CD4-positive, alpha-beta T cell (primary cell): ENCODE measurements around the gene RAD52. TPM values are rescaled to one million over a fixed set of nuclear protein-coding genes. Genes with fewer than 3 reads are reported as not detected.

Experiments used
- ATAC-seq: fragments of 200-7000 bp; cut with Tn5 transposase; one replicate; pipeline ENCODE4 v1.10.0; 2022; ENCODE audit warnings: mild to moderate bottlenecking; ENCODE audit not compliant: poor library complexity
- CTCF ChIA-PET: fragments of 350-600 bp; sonication (Branson Sonifier 250); formaldehyde crosslinking; loops from one replicate; lab custom pipeline; 2021; ENCODE audit warnings: antibody characterized with exemption, inconsistent platforms; lab: Charles Lee
- POLR2A ChIA-PET: fragments of 350-600 bp; sonication (Branson Sonifier 250); formaldehyde crosslinking; loops from one replicate; lab custom pipeline; 2021; ENCODE audit warnings: antibody characterized with exemption, inconsistent platforms; lab: Charles Lee
- DNase-seq, 14 experiments: peaks; one replicate each; pipeline ENCODE4 v3.0.0-alpha.2; 2013 to 2020; ENCODE audit warnings: mixed read lengths in 2 of 14
- H3K27ac ChIP-seq, 2 donors: one replicate each; pipeline versions ENCODE4 v1.5.1 to v1.7.0; 2013; ENCODE audit warnings: low read length in 2 of 2, low read depth in 1 of 2, mild to moderate bottlenecking in 1 of 2
- H3K27me3 ChIP-seq, 2 experiments: 1 replicate in 1 of 2; 2 replicates in 1 of 2; pipeline versions ENCODE4 v1.6.1 to v1.7.0; 2013; ENCODE audit warnings: low read length in 2 of 2, control low read depth in 1 of 2, mild to moderate bottlenecking in 1 of 2, moderate library complexity in 1 of 2; ENCODE audit not compliant: insufficient read depth in 2 of 2, control insufficient read depth in 1 of 2
- H3K36me3 ChIP-seq: one replicate; pipeline ENCODE4 v1.6.1; 2013; ENCODE audit warnings: low read length, control low read depth; ENCODE audit not compliant: insufficient read depth
- H3K4me1 ChIP-seq: one replicate; pipeline ENCODE4 v1.6.1; 2013; ENCODE audit warnings: low read length, control low read depth; ENCODE audit not compliant: insufficient read depth
- H3K4me3 ChIP-seq: one replicate; pipeline ENCODE4 v1.5.1; 2013; ENCODE audit warnings: mild to moderate bottlenecking, low read length, moderate library complexity
- H3K9me3 ChIP-seq, 2 experiments: 1 replicate in 1 of 2; 2 replicates in 1 of 2; pipeline versions ENCODE4 v1.6.1 to v1.7.0; 2013; ENCODE audit warnings: low read length in 2 of 2, mild to moderate bottlenecking in 2 of 2, control low read depth in 1 of 2, moderate library complexity in 1 of 2; ENCODE audit not compliant: control insufficient read depth in 1 of 2, insufficient read depth in 1 of 2
- H3K27ac Mint-ChIP-seq: one replicate; pipeline ENCODE4 v1.8.0; 2020; ENCODE audit warnings: mixed read lengths
- H3K27me3 Mint-ChIP-seq: one replicate; pipeline ENCODE4 v1.8.0; 2021; ENCODE audit warnings: mixed read lengths
- H3K36me3 Mint-ChIP-seq: one replicate; pipeline ENCODE4 v1.8.0; 2021; ENCODE audit warnings: low read depth, mixed read lengths
- H3K4me1 Mint-ChIP-seq: one replicate; pipeline ENCODE4 v1.8.0; 2021; ENCODE audit warnings: low read depth, mixed read lengths
- H3K4me3 Mint-ChIP-seq: one replicate; pipeline ENCODE4 v1.8.0; 2020; ENCODE audit warnings: mild to moderate bottlenecking, mixed read lengths
- H3K9me3 Mint-ChIP-seq: one replicate; pipeline ENCODE4 v1.8.0; 2020; ENCODE audit warnings: mixed read lengths
- CTCF ChIP-seq: fragments of 200-600 bp; IDR thresholded peaks from one replicate; pipeline ENCODE4 v1.8.0; 2022; ENCODE audit warnings: antibody characterized with exemption, mild to moderate bottlenecking
- intact Hi-C, 2 experiments: fragments of 100-400 bp; cut with DNase I in 1 of 2; cut with micrococcal nuclease in 1 of 2; formaldehyde crosslinking; loops; one replicate each; pipeline versions ENCODE4 v1.15.1 to v1.9.0; 2023 to 2025; cut with DNase I, micrococcal nuclease
- total RNA-seq, 174 experiments: library from RNA in 2 of 174; stranded (reverse) in 2 of 174; gene quantifications; one replicate each; pipeline ENCODE4 v1.2.3 and lab custom pipeline; 2021 to 2026

The RAD52 gene
- total RNA-seq, 2 experiments from 2014 or later, result 7.0 to 8.1 TPM

DNA sequence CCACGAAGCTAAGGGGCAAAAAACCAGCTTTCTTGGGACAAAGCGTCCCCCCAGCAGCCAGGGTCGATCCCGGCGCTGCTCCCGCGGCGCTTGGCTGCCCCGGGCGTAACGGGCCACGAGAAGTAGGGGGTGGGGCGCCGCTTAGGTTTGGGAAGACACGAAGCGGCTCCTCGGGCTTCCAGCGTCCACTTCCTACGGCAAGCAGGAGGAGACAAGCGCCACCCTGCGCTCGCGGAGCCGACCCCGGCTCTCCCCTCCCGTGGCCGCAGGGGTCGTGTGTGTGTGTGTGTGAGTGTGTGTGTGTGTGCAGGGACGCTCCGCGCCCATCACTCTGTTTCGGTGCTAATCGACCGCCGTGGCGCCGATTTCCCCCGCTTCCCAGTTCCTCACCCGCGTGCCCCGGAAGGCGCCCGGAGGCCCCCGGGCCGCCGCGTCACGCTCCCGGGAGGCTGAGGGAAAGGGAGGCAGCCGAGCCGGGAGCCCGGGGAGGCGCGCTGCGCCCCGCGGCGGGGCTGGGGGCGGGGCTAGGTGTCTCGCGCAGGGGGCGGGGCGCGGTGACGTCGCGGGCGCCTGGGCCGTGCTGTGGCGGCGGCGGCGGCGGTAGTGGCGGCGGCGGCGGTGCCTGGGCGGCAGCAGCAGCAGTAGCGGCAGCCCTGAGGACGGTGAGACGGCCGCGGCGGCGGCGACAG lies 41.3 kb upstream of the RAD52 start, which contains the start of gene ERC1:
Gene ERC1, plus strand, starts transcription at position 563 of the 689 bp plus-strand sequence. CDS start 36,681 bp downstream, outside the sequence.
- Mint-ChIP-seq H3K4me3 (peak within 1 kb of the TSS; percentile 99), H3K4me1 (peaks cover 47% of the 10 kb centered on the region), H3K9me3 (no peaks in the 10 kb centered on the region), H3K27me3 (no peaks in the 10 kb centered on the region), H3K36me3 (peaks cover 11% of the 10 kb centered on the region), H3K27ac (peak within 1 kb of the TSS; percentile 96)
- no peaks in the 10 kb centered on the region for H3K27me3 ChIP-seq
- no peaks in the 10 kb centered on the region for H3K9me3 ChIP-seq
- peaks cover 23% of the 10 kb centered on the region for H3K4me1 ChIP-seq
- no peaks in the 10 kb centered on the region for H3K36me3 ChIP-seq
- TF ChIP-seq CTCF, result no peak
- DNase-seq, result peak; percentile 68 to 94 (median 84)
- POLR2A ChIA-PET, result interaction anchor here (0.6 to 2.4 kb wide), 14 partner anchors 21 to 602 kb away, joined by 3 to 20 read pairs (median 4); partner anchors contain the start of genes KDM5A, RAD52 and WNK1
- H3K4me3 ChIP-seq, result peak within 1 kb of the TSS; percentile 89
- CTCF ChIA-PET, result interaction anchor here (0.9 to 3.3 kb wide), 4 partner anchors 41 to 415 kb away, joined by 3 to 13 read pairs (median 3); partner anchors contain the start of gene RAD52
- peak; percentile 81 for ATAC-seq
- intact Hi-C loops, result loop anchor here (1.0 to 5.0 kb wide), 5 partner anchors 42 to 701 kb away; partner anchors contain the start of genes RAD52 (in 2 of the 2), ADIPOR2 (in 1 of the 2) and FBXL14 (in 1 of the 2)
- peak within 1 kb of the TSS; percentile 69 to 74 for H3K27ac ChIP-seq

GRCh38 chr12:989751-990660 lies 40.5 kb upstream of the RAD52 start:
- ChIA-PET CTCF (interaction anchor here (0.9 to 3.3 kb wide), 3 partner anchors 40 to 414 kb away, joined by 3 to 13 read pairs (median 3); partner anchors contain the start of gene RAD52), POLR2A (interaction anchor here (0.7 to 1.3 kb wide), 9 partner anchors 22 to 600 kb away, joined by 3 to 7 read pairs (median 5); partner anchors contain the start of genes KDM5A, RAD52 and WNK1)
- Histone ChIP-seq H3K27me3 (no peaks in the 10 kb centered on the region), H3K4me3 (peak overlapping the region; percentile 89), H3K4me1 (peaks cover 23% of the 10 kb centered on the region), H3K36me3 (no peaks in the 10 kb centered on the region), H3K27ac (peak overlapping the region; percentile 69 to 74), H3K9me3 (no peaks in the 10 kb centered on the region)
- DNase-seq (peak; percentile 25 to 70 (median 38)), ATAC-seq (peak; percentile 25)
- Mint-ChIP-seq H3K4me1 (peaks cover 40% of the 10 kb centered on the region), H3K4me3 (peak overlapping the region; percentile 92), H3K9me3 (no peaks in the 10 kb centered on the region), H3K27ac (peak overlapping the region; percentile 96), H3K27me3 (no peaks in the 10 kb centered on the region), H3K36me3 (peaks cover 11% of the 10 kb centered on the region)
- no peak for TF ChIP-seq CTCF
- intact Hi-C loops, result loop anchor here (5.0 kb wide), 4 partner anchors 102 to 702 kb away; partner anchors contain the start of genes ADIPOR2 (in 1 of the 2) and FBXL14 (in 1 of the 2)

GRCh38 chr12:989051-989450 lies 39.6 kb upstream of the RAD52 start:
- no peak for ATAC-seq
- Histone ChIP-seq H3K4me1 (peaks cover 23% of the 10 kb centered on the region), H3K9me3 (no peaks in the 10 kb centered on the region), H3K36me3 (no peaks in the 10 kb centered on the region), H3K27me3 (no peaks in the 10 kb centered on the region), H3K27ac (no peak overlapping the region), H3K4me3 (no peak overlapping the region)
- H3K4me1 Mint-ChIP-seq, result peaks cover 40% of the 10 kb centered on the region
- H3K36me3 Mint-ChIP-seq, result peaks cover 11% of the 10 kb centered on the region
- CTCF ChIA-PET, result interaction anchor here (1.0 kb wide), 1 partner anchor 40 kb away, joined by 3 read pairs; the partner anchor contains the start of gene RAD52
- intact Hi-C loops, result no loop called here
- no peaks in the 10 kb centered on the region for H3K9me3 Mint-ChIP-seq
- POLR2A ChIA-PET, result interaction anchor here (1.4 kb wide), 2 partner anchors 39 to 604 kb away, joined by 3 read pairs; partner anchors contain the start of gene RAD52
- DNase-seq, result no peak
- peak overlapping the region; percentile 92 for H3K4me3 Mint-ChIP-seq
- H3K27me3 Mint-ChIP-seq, result no peaks in the 10 kb centered on the region
- no peak for TF ChIP-seq CTCF
- peak overlapping the region; percentile 96 for H3K27ac Mint-ChIP-seq
